Activated CD8-positive, alpha-beta T cell treated with anti-CD3 and anti-CD28 coated beads for 36 hours (primary cell): Measurements from ENCODE around the gene KIAA0319L. TPM values are rescaled to one million over a fixed set of nuclear protein-coding genes. Genes with fewer than 3 reads are reported as not detected.

Experiments
- ATAC-seq: fragments of 200-7000 bp; cut with Tn5 transposase; one replicate; pipeline ENCODE4 v1.10.0; 2021; ENCODE audit warnings: mild to moderate bottlenecking, moderate library complexity
- CTCF ChIA-PET: fragments of 350-600 bp; sonication (Branson Sonifier 250); formaldehyde crosslinking; loops from one replicate; lab custom pipeline; 2021; ENCODE audit warnings: antibody characterized with exemption; lab: Charles Lee
- POLR2A ChIA-PET: fragments of 350-600 bp; sonication (Branson Sonifier 250); formaldehyde crosslinking; loops from one replicate; lab custom pipeline; 2021; ENCODE audit warnings: antibody characterized with exemption; lab: Charles Lee
- DNase-seq: peaks from one replicate; pipeline ENCODE4 v3.0.0-alpha.2; 2020
- H3K27ac Mint-ChIP-seq: one replicate; pipeline ENCODE4 v1.8.0; 2021; ENCODE audit warnings: mild to moderate bottlenecking, mixed read lengths
- H3K27me3 Mint-ChIP-seq: one replicate; pipeline ENCODE4 v1.8.0; 2021; ENCODE audit warnings: mixed read lengths
- H3K36me3 Mint-ChIP-seq: one replicate; pipeline ENCODE4 v1.8.0; 2021; ENCODE audit warnings: low read depth, mixed read lengths
- H3K4me1 Mint-ChIP-seq: one replicate; pipeline ENCODE4 v1.8.0; 2021; ENCODE audit warnings: low read depth, mixed read lengths
- H3K4me3 Mint-ChIP-seq: one replicate; pipeline ENCODE4 v1.8.0; 2021; ENCODE audit warnings: mild to moderate bottlenecking, moderate library complexity, mixed read lengths
- H3K9me3 Mint-ChIP-seq: one replicate; pipeline ENCODE4 v1.8.0; 2021; ENCODE audit warnings: mixed read lengths
- CTCF ChIP-seq: fragments of 200-600 bp; IDR thresholded peaks from one replicate; pipeline ENCODE4 v1.8.0; 2022; ENCODE audit warnings: antibody characterized with exemption, mild to moderate bottlenecking
- intact Hi-C: fragments of 100-400 bp; cut with micrococcal nuclease; formaldehyde crosslinking; loops from one replicate; pipeline ENCODE4 v1.10.0; 2022
- total RNA-seq, 2 experiments: library from RNA; stranded (reverse); gene quantifications; one replicate each; pipeline ENCODE4 v1.2.3, GENCODE V29; 2021

Gene KIAA0319L
- total RNA-seq, 2 experiments from 2014 or later: 22.8 to 30.9 TPM

- ATAC-seq (no peak), DNase-seq (no peak)
- TF ChIP-seq CTCF: peak; percentile 14
- Mint-ChIP-seq H3K27me3 (no peaks in the 10 kb centered on the region), H3K27ac (peak overlapping the region; percentile 88), H3K9me3 (no peaks in the 10 kb centered on the region), H3K36me3 (peaks cover 20% of the 10 kb centered on the region), H3K4me1 (peaks cover 48% of the 10 kb centered on the region), H3K4me3 (peak overlapping the region; percentile 16)
- intact Hi-C loops: no loop called here
- CTCF ChIA-PET: no interaction called here
- POLR2A ChIA-PET: interaction anchor here (0.7 to 1.1 kb wide), 5 partner anchors 24 to 262 kb away, joined by 3 to 8 read pairs (median 3); partner anchors contain the start of genes CLSPN, KIAA0319L and NCDN
Measured at GRCh38 chr1:35506960-35507912, 50.0 kb downstream of the KIAA0319L start.

- H3K4me3 Mint-ChIP-seq: peak overlapping the region; percentile 16
- POLR2A ChIA-PET: interaction anchor here (0.7 to 1.2 kb wide), 7 partner anchors 23 to 263 kb away, joined by 3 to 8 read pairs (median 3); partner anchors contain the start of genes CLSPN, KIAA0319L and NCDN
- ATAC-seq (peak; percentile 82), DNase-seq (peak; percentile 69)
- peaks cover 20% of the 10 kb centered on the region for H3K36me3 Mint-ChIP-seq
- intact Hi-C loops: no loop called here
- no peak for TF ChIP-seq CTCF
- peak overlapping the region; percentile 88 for H3K27ac Mint-ChIP-seq
- no peaks in the 10 kb centered on the region for H3K9me3 Mint-ChIP-seq
- CTCF ChIA-PET: interaction anchor here (2.1 kb wide), 1 partner anchor 56 kb away, joined by 11 read pairs; no protein-coding TSS in a partner anchor
- peaks cover 50% of the 10 kb centered on the region for H3K4me1 Mint-ChIP-seq
- no peaks in the 10 kb centered on the region for H3K27me3 Mint-ChIP-seq
Measured at GRCh38 chr1:35505911-35506798, 51.0 kb downstream of the KIAA0319L start.

- CTCF ChIA-PET: interaction anchor here (0.7 to 1.5 kb wide), 2 partner anchors 50 to 144 kb away, joined by 3 to 4 read pairs; no protein-coding TSS in a partner anchor
- POLR2A ChIA-PET: no interaction called here
- Mint-ChIP-seq H3K4me1 (peaks cover 44% of the 10 kb centered on the region), H3K27ac (no peak overlapping the region), H3K27me3 (no peaks in the 10 kb centered on the region), H3K36me3 (peaks cover 18% of the 10 kb centered on the region), H3K9me3 (no peaks in the 10 kb centered on the region), H3K4me3 (no peak overlapping the region)
- ATAC-seq (no peak), DNase-seq (no peak)
- no peak for TF ChIP-seq CTCF
- intact Hi-C loops: no loop called here
Measured at GRCh38 chr1:35502242-35502641, 55.0 kb downstream of the KIAA0319L start.

- H3K36me3 Mint-ChIP-seq: peaks cover 5% of the 10 kb centered on the region
- DNase-seq: no peak
- peaks cover 26% of the 10 kb centered on the region for H3K4me1 Mint-ChIP-seq
- no peak overlapping the region for H3K27ac Mint-ChIP-seq
- no peaks in the 10 kb centered on the region for H3K27me3 Mint-ChIP-seq
- intact Hi-C loops: no loop called here
- ChIA-PET POLR2A (no interaction called here), CTCF (interaction anchor here (0.8 to 2.3 kb wide), 4 partner anchors 10 to 64 kb away, joined by 3 to 12 read pairs (median 4); no protein-coding TSS in a partner anchor)
- no peak for TF ChIP-seq CTCF
- no peak for ATAC-seq
- no peak overlapping the region for H3K4me3 Mint-ChIP-seq
- H3K9me3 Mint-ChIP-seq: no peaks in the 10 kb centered on the region
Measured at GRCh38 chr1:35500439-35500838, 56.8 kb downstream of the KIAA0319L start.
